ENCODE measurements around the gene ZNF501. TPM values are rescaled to one million over a fixed set of nuclear protein-coding genes. Genes with fewer than 3 reads are reported as not detected.

ZNF501 gene
- total and polyA plus RNA-seq, 2 experiments from 2014 or later = 4.8 to 5.4 TPM

- no peaks in the 10 kb centered on the region for H3K4me1 ChIP-seq (ENCODE audit: low read depth)
- H3K36me3 ChIP-seq = no peaks in the 10 kb centered on the region
- peak; percentile 97 to 98 for DNase-seq (ENCODE audit: low read depth in 1 of 2, low spot score in 1 of 2)
- H3K27me3 ChIP-seq = no peaks in the 10 kb centered on the region
- H3K4me3 ChIP-seq = peak within 1 kb of the TSS; percentile 92
- no peak for TF ChIP-seq CTCF (IDR thresholded peaks at IDR 0.05; ENCODE audit: low read depth, low read length)
- no peaks in the 10 kb centered on the region for H3K9me3 ChIP-seq (ENCODE audit: low read depth)
- H3K27ac ChIP-seq = peak within 1 kb of the TSS; percentile 84
Observed at GRCh38 chr3:44761424-44762169, 32.2 kb downstream of the ZNF501 start, which contains the start of the genes KIAA1143 and KIF15. KIAA1143 (minus strand) TSS chr3:44761619; CDS start chr3:44761602, 17 bp downstream. KIF15 (plus strand) TSS chr3:44761794; CDS start chr3:44761866, 72 bp downstream.

GRCh38 chr3:44762170-44762677, 32.8 kb downstream of the ZNF501 start:
- Histone ChIP-seq H3K27me3 (no peaks in the 10 kb centered on the region), H3K9me3 (ENCODE audit: low read depth) (no peaks in the 10 kb centered on the region), H3K4me1 (ENCODE audit: low read depth) (no peaks in the 10 kb centered on the region), H3K4me3 (peak overlapping the region; percentile 92), H3K27ac (peak overlapping the region; percentile 44), H3K36me3 (no peaks in the 10 kb centered on the region)
- peak in 1 of 2 donors; percentile 10 for DNase-seq (ENCODE audit: low read depth in 1 of 2, low spot score in 1 of 2)
- TF ChIP-seq CTCF (IDR thresholded peaks at IDR 0.05; ENCODE audit: low read depth, low read length) = no peak

DNA sequence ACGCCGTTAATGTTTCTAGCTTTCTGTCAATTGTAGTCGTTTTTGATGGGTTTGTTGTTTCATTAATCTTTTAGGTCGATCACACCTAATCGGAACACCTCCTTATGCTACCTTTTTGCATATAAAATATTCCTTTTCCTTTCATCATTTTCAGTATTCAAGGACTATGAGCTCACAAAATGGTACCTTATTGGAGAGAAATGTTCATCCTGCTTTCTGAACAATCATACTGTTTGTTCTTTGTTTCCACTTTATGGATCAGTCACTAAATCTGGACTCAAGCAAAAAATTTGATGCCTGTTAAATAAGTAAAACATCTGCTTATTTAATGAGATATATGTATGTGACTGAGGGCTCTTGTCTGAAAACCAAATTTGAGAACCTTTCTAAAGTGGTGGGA, 33.3 kb downstream of the ZNF501 start:
- H3K4me1 ChIP-seq (ENCODE audit: low read depth) = no peaks in the 10 kb centered on the region
- TF ChIP-seq CTCF (IDR thresholded peaks at IDR 0.05; ENCODE audit: low read depth, low read length) = no peak
- no peak for DNase-seq (ENCODE audit: low read depth in 1 of 2, low spot score in 1 of 2)
- no peaks in the 10 kb centered on the region for H3K27me3 ChIP-seq
- H3K36me3 ChIP-seq = no peaks in the 10 kb centered on the region
- H3K27ac ChIP-seq = no peak overlapping the region
- peak overlapping the region; percentile 92 for H3K4me3 ChIP-seq
- no peaks in the 10 kb centered on the region for H3K9me3 ChIP-seq (ENCODE audit: low read depth)

DNA sequence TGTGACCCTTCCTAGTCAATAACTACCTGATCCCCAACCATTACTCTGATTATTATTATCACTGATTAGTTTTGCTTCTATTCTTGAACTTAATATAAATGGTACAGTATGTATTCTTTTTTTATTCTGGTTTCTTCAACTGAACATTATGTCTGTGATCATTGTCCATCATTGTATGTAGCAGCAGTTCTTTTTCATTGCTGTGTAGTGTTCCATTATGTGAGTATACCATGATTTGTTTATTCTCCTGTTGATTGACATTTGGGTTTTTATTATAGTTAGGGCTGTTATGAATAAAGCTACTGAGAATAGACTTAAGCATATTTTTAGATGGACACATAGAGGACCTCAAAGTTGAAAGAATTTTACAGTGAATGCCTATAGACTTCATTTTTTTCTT, 34.8 kb downstream of the ZNF501 start:
- Histone ChIP-seq H3K36me3 (no peaks in the 10 kb centered on the region), H3K27ac (no peak overlapping the region), H3K4me1 (ENCODE audit: low read depth) (no peaks in the 10 kb centered on the region), H3K4me3 (no peak overlapping the region), H3K9me3 (ENCODE audit: low read depth) (no peaks in the 10 kb centered on the region), H3K27me3 (no peaks in the 10 kb centered on the region)
- no peak for TF ChIP-seq CTCF (IDR thresholded peaks at IDR 0.05; ENCODE audit: low read depth, low read length)
- no peak for DNase-seq (ENCODE audit: low read depth in 1 of 2, low spot score in 1 of 2)

DNA sequence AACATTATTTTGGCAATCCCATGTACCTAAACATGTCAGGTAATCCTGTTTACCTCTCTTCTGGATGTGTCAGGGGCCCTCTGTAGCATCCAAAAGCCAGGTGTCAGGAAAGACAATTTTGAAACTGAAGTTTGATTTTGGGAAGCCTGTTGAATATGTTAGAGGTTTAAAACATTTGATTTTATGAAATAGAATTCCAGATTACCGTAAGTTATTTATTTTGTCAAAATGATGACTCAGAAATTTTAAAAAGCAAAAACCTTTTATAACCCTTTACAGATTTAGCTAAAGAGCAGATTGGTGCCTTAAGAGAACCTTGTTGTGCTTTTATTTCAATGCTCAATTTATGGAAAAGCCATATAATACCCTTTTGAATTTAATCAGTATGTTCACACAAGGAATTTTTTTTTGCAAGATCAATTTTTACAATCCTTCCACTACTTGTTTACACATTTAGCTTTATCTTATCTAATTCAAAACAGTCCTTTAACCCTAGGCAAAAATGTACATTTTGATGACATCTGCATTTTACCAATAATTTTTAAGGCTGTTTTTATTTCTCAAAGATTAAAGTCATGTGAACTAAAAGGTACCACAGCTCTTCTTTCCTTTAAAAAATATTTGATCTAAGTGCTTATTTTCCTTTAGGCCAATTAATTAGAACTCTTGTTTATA, 42.1 kb downstream of the ZNF501 start:
- H3K27ac ChIP-seq = no peak overlapping the region
- no peak for TF ChIP-seq CTCF (IDR thresholded peaks at IDR 0.05; ENCODE audit: low read depth, low read length)
- H3K36me3 ChIP-seq = no peaks in the 10 kb centered on the region
- H3K9me3 ChIP-seq (ENCODE audit: low read depth) = peaks cover 4% of the 10 kb centered on the region
- H3K4me1 ChIP-seq (ENCODE audit: low read depth) = no peaks in the 10 kb centered on the region
- H3K4me3 ChIP-seq = no peak overlapping the region
- no peaks in the 10 kb centered on the region for H3K27me3 ChIP-seq
- DNase-seq (ENCODE audit: low read depth in 1 of 2, low spot score in 1 of 2) = no peak
